Inflammatory macrophage (primary cell): ENCODE data around the gene INPP5F.

Source experiments
- DNase-seq, 2 donors: peaks; one replicate each; pipeline ENCODE4 v3.0.0-alpha.2; 2020 to 2022

INPP5F gene

GRCh38 chr10:119707331-119707730 lies 18.5 kb upstream of the INPP5F start:
- peak in 1 of 2 donors; percentile 34 for DNase-seq

GRCh38 chr10:119710935-119711334 lies 14.9 kb upstream of the INPP5F start:
- peak in 1 of 2 donors; percentile 24 for DNase-seq

- no peak for DNase-seq
Measured at GRCh38 chr10:119713744-119714483, 11.9 kb upstream of the INPP5F start.

GRCh38 chr10:119714484-119714816 lies 11.4 kb upstream of the INPP5F start:
- no peak for DNase-seq

GRCh38 chr10:119715628-119716505 lies 10.0 kb upstream of the INPP5F start:
- DNase-seq = no peak

GRCh38 chr10:119723161-119723560 lies 2.7 kb upstream of the INPP5F start:
- DNase-seq = no peak

GRCh38 chr10:119723624-119724023 lies 2.2 kb upstream of the INPP5F start:
- DNase-seq = peak; percentile 14 to 47

- peak; percentile 72 to 76 for DNase-seq
Measured at GRCh38 chr10:119724593-119725516, 995 bp upstream of the INPP5F start.

- no peak for DNase-seq
Measured at GRCh38 chr10:119725517-119725827, 378 bp upstream of the INPP5F start.

- no peak for DNase-seq
Measured at GRCh38 chr10:119726676-119727261, 919 bp downstream of the INPP5F start.

- DNase-seq = no peak
Measured at GRCh38 chr10:119728172-119728800, 2.4 kb downstream of the INPP5F start.

GRCh38 chr10:119734396-119735332 lies 8.8 kb downstream of the INPP5F start:
- DNase-seq = no peak

- no peak for DNase-seq
Measured at GRCh38 chr10:119735451-119735850, 9.6 kb downstream of the INPP5F start.

- no peak for DNase-seq
Measured at GRCh38 chr10:119736220-119736619, 10.4 kb downstream of the INPP5F start.

GRCh38 chr10:119737039-119737663 lies 11.3 kb downstream of the INPP5F start:
- DNase-seq = no peak

- peak in 1 of 2 donors; percentile 34 for DNase-seq
Measured at GRCh38 chr10:119737823-119738222, 12.0 kb downstream of the INPP5F start.

GRCh38 chr10:119738962-119739361 lies 13.1 kb downstream of the INPP5F start:
- no peak for DNase-seq

GRCh38 chr10:119740096-119740495 lies 14.2 kb downstream of the INPP5F start:
- DNase-seq = no peak

GRCh38 chr10:119742947-119743648 lies 17.2 kb downstream of the INPP5F start:
- DNase-seq = peak in 1 of 2 donors; percentile 25

GRCh38 chr10:119747940-119748339 lies 22.1 kb downstream of the INPP5F start:
- DNase-seq = no peak
